DOHH2 (cell line): Measurements from ENCODE around the gene GPBAR1.

Experiments used
- CTCF ChIP-seq: fragments of 200-600 bp; sonication (generic); IDR thresholded peaks from one replicate; pipeline ENCODE4 v1.5.1; 2014; ENCODE audit warnings: antibody characterized with exemption, mild to moderate bottlenecking, low read depth, low read length; ENCODE audit not compliant: poor library complexity, severe bottlenecking
- EZH2phosphoT487 ChIP-seq: fragments of 200-600 bp; sonication (generic); IDR thresholded peaks from 2 replicates; pipeline ENCODE4 v1.6.1; 2017; ENCODE audit warnings: borderline replicate concordance, mild to moderate bottlenecking, antibody characterized with exemption, low read length, moderate library complexity, mixed read lengths

GRCh38 chr2:218289639-218290315 is 29.0 kb downstream of the GPBAR1 start:
- TF ChIP-seq CTCF: no peak
- TF ChIP-seq EZH2phosphoT487: no peak
